HG03139 (cell line): ENCODE measurements around the gene ARID5B.
A peak's percentile ranks its signal among the peaks of the same experiment; 100 is the strongest.

Experiments used
- ATAC-seq: cut with Tn5 transposase; IDR thresholded peaks from one replicate; pipeline ENCODE4 v1.9.1; 2021; ENCODE audit not compliant: unreplicated experiment

ARID5B gene

DNA sequence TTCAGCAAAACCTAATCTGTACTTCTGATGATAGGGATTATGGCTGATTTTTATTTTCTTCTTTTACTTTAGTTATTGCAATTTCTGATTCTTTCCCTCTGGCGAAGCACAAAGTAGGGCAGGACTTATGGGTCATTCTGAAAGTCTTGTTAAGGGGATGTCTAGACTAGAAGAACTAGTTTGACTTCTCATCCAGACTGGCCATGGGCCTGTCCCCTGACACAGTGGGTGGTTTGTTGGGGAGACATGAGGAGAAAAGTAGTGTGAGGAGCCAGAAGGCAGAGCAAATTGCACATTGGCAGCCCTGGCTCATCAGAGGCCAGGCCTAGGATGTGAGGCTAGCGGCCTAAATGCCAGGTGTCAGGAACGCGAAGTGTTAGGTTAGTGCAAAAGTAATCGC lies 214.3 kb downstream of the ARID5B start:
- ATAC-seq = no peak

DNA sequence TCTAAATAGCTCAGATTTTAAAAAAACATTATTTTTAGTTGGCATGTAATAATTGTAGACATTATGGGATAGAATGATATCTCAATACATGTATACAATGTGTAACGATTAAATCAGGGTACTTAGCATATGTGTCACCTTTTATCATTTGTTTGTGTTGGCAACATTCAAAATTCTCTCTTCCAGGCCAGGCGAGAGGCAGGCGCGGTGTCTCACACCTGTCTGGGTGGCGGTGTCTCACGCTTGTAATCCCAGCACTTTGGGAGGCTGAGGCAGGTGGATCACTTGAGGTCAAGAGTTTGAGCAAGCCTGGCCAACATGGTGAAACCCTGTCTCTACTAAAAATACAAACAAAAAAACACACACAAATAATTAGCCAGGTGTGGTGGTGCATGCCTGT lies 215.4 kb downstream of the ARID5B start:
- no peak for ATAC-seq

DNA sequence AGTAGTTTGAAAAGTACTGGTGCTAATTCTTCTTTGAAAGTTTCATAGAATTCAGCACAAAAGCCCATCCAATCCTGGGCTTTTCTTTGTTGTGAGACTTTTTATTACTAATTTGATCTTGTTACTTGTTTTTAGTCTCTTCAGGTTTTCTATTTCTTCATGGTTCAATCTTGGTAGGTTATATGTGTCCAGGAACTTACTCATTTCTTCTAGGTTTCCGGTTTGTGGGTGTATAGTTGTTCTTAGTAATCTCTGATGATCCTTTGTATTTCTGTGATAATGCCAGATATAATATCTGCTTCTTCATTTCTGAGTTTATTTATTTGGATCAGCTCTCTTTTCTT lies 219.7 kb downstream of the ARID5B start:
- no peak for ATAC-seq

DNA sequence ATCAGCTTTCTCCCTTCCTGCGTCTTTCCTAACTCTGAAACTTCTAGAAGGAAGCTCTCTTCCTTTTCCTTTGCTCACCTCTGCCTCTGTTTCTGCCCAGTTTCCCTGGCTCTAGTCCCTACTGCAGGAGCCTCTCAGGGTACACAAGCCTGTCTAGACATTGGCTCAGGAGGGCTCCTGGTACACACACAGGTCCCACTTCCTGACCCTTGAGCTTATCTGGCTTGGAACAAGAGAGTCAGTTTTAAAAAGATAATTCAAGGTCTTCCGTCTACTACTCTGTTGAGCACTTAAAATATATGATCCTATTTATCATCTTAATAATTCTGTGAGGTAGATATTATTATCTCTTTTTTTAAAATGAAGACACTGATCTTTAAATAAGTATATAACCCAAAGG lies 226.5 kb downstream of the ARID5B start:
- no peak for ATAC-seq

DNA sequence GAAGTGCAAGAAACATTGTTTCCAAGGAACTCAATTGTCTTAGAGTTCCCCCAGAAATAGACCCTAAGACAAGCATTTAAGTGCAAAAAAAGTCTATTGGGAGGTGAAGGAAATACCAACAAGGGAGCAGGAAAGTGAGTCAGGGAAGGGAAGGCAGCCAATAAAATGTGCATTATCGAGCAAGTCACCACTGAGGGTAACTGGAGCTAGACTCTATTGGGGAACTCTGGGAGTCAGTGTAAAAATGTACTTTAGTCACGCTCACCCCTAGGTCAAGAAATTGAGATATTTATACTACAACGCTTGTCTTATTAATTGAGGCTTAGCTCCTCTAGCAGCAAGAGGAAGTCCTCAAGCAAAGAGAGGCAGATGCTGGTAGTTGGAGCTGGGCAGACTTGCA lies 229.4 kb downstream of the ARID5B start:
- no peak for ATAC-seq

DNA sequence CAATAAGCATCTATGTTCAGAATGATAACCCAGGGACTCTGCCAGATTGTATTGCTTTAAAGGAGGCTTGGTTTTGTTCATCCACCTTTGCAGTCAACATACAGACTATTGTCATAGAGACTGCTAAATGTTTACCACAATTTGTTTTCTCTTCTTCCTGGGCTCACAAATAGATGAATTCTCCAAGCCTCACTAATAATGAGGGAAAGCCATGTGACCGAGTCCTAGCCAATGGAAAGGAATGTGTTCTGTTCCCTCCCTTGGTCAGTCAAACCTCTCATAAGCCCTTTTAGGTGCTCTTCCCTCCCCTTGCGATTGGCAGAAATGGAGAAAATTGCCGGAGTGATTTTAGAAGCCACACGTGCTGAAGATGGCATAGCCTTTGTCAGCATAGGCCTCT lies 230.2 kb downstream of the ARID5B start:
- no peak for ATAC-seq

DNA sequence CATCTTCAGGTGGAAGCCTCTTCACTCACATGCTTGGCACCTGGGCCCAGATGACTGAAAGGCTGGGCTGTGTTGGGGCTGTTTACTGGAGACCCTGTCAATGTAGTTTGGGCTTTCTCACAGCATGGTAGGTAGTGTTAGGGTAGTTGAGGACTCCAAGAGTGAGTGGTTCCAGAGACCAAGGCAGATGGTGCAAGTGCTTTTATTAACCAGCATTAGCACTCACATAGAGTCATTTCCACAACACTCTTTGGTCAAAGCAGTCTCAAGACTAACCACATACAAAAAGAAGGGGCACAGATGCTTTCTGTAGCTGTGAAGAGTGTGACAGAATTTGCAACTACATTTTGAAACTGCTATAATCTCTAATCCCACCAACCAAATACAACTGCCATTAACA lies 232.1 kb downstream of the ARID5B start:
- peak; percentile 87 for ATAC-seq

DNA sequence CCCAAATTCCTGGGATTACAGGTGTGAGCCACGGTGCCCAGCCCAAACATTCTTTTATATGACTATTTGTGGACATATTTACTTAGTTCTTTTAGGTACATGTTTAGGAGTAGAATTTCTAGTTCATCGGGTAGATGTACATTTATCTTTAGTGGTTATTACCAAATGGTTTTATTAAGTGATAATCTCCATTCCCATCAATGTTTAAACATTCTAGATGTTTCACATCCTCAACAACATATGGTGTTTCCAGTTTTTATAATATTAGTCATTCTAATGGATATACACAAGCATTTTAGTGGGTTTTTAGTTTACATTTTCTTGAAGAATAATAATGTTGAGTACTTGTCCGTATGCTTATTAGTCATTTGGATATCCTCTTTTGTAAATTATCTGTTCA lies 235.4 kb downstream of the ARID5B start:
- no peak for ATAC-seq
